Activated T-cell treated with anti-CD3 and anti-CD28 coated beads for 48 hours (primary cell): Measurements from ENCODE around the gene DCAF17.
"Not testable (repeated sequence)": the region's sequence is repeated elsewhere in the genome, so short reads cannot be mapped to it uniquely, and the experiment has no call there.

Experiments
- DNase-seq: peaks from one replicate; pipeline ENCODE4 v3.0.0-alpha.2; 2020; ENCODE audit warnings: low read depth

Gene DCAF17

DNA sequence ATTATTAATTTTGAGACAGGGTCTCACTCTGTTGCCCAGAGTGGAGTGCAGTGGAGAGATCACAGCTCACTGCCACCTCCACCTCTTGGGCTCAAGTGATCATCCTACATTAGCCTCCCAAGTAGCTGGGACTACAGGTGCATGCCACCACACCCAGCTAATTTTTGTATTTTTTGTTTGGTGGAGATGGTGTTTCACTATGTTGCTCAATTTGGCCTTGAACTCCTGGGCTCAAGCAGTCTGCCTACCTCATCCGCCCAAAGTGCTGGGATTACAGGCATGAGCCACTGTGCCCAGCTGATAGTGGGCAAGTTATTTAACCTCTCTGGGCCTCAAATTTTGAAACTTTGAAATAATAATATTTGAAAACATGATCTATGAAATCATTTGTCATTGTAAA, 26.5 kb downstream of the DCAF17 start:
- no peak for DNase-seq

DNA sequence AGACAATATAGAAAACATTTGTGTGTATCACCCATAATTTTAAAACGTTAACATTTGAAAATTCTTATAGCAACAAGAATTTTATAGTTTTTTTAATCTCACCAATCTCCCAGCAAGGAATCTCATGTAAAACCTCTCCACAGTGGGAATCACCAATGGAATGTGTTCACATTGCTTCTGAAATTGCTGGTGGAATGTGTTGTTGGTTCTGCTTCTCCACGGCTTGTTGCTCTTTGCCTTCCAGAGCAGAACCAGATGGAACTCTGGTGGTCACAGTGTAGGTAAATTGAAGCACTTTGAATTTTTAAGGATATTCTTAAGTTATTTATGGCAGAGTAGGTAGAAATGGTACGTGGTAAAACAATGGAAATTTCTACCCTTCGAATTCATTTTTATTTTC, 35.1 kb downstream of the DCAF17 start:
- no peak for DNase-seq

DNA sequence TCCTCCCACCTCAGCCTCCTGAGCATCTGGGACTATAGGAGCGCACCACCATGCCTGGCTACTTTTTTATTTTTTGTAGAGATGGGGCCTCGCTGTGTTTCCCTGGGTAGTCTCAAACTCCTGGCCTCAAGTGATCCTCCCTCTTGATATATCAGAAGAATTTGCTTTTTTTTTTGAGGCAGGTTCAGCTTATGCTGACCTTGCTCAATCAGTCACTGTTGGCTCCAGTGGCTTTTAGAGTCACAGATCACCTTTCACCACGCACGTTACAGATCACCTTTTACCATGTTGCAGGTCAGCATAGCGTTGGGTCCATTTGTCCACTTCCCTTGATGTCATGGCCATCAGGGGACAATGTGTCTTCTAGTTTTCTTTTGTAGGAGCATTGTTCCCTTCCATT, 36.1 kb downstream of the DCAF17 start:
- DNase-seq = no peak

DNA sequence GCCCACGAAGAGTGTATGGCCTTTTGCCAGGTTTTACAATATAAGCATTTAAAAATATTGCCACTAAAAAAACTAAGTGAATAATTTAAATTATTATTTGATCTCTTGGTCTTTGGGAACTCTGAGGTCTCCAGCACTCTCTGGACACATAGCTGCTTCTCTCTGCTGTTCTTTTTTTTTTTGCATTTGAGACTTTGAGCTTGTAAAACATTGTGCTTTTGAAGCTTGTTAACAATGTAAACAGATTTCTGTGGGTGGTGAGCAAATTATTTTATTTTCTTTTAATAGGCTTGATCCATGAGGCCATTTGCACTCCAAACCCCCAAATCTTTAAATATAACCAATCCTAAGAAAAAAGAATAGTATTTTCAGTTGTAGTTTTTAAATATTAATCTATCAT, 42.0 kb downstream of the DCAF17 start:
- no peak for DNase-seq

DNA sequence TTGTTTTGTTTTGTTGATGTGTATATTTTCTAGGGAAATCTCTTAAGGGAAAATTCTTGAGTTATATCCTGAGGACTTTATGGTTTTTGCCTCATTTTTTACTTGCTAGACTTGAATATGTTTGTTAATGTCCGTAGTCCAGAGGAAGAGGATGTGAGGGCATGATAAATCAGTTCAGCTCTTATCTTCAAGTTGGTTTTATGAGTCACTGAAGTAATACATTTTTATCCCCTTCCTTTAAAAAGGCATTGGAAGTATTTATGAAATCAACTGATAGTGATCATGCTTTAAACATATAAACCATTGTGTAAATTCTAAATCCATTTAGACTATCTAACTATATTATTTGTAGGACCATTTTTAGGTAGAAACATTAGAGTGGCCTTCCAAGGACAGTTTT, 44.3 kb downstream of the DCAF17 start:
- no peak for DNase-seq

DNA sequence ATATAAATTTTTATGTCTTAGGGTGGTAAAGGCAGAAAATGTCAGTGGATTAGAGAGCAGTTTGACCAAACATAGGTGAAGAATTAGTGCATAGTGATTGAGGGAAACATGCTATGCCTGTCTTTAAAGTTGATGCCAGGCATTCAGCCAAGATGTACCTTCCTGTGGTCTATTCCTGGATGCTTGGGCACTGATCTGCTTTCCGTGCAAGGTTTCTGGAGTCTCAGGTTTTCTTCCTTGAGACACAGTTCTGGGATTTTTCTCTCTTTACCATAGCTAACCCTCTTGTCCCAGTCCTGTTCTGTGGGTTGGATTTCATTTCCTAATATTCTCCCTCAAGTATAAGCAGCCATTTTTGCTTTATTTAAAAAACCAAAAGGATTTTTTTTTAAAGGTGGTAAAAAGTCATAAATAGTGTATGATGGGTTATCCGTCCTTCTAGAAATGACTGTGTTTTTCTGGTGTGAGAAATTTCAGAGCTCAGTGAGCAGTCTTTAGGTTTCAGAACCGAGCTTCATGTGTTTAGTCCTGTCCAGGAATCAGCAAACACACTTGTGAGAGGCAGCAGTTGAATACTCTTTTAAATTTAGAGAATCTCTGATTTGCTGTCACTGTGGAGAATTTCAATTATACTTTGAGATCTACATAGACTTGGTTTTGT, 45.3 kb downstream of the DCAF17 start:
- no peak for DNase-seq

DNA sequence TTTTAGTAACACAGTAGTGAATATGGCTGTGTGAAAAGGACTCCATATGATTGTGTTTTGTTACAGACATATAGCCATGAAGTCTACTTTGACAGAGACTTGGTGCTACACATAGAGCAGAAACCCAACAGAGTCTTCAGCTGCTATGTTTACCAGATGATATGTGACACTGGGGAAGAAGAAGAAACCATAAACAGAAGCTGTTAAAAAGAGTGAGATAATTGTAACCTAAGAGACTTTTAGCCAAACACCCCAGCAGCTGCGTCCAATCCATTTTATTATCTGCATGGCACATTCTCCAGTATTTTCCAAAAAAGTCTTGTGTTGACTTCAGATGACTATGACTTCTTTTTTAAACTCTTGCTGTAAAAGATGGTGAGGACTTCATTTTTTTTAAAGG, 46.9 kb downstream of the DCAF17 start:
- DNase-seq = no peak

DNA sequence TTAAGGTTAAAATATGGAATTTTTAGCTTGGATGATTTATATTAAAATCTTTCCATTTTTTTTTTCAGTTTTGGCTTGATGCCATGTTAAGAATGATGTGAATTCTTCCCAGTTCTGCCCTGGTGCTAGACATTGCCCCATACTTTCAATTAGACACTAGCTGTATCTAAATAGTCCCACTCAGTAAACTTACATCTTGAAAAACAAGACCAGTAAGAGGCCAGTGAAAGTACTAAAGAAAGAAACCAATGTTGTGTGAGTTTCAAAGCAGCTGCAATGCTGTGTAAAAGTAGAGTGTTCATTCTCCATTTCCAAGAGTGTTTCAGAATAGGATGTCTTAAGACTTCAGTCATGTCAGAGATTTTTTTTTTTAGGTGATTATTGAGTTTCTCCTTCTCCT, 48.3 kb downstream of the DCAF17 start:
- no peak for DNase-seq

DNA sequence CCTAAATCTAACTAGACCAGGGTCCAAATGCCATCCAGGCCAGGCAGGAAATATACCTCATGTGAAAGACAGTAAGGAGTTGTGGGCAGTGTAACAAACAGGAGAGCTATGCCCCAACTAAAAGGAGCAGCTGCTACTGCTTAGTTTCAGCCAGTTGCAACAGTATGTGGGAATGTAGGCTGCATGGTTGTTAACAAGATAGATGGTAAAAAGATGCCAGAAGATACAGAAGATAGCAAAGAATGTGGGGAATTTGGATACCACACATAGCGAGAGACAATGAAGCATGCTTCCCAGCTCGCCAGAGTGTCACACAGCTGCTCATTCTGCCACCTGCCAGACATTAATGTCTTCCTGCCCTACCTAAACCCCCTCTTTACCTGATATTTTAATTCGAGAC, 48.9 kb downstream of the DCAF17 start:
- no peak for DNase-seq

DNA sequence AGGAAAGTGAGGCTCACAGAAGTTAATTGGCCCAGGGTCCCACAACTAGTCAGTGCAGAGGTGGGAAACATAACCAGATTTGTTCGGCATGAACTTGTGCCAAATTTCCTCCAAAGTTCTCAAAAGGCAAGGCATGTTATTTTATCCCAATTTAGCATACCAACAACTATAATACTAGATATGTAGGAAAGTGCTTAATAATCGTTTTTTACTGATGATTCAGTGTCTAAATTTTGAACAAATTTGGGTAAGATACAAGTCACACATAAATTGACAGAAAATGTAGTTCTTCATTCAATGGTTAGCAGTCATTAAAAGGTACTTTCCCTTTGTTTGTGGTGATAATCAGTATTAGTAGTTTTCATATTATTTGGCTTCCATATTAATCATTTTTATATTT, 49.8 kb downstream of the DCAF17 start:
- no peak for DNase-seq

DNA sequence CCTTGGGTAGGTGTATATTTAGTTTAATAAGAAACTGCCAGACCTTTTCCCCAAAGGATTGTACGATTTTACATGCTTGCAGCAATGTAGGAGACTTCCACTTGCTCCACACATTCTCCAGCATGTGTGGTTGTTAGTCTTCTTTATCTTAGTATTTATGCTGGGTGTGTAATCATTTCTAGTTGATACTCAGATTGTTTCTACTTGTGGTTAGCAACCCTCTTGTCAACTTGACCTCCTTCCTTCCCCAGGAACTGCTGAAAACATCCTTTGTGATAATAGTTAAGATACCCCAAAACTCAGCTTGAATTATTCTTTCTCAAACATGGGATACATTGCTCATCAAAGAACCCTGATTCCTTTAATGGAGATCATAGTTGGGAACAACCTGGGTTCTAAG, 51.1 kb downstream of the DCAF17 start:
- no peak for DNase-seq

DNA sequence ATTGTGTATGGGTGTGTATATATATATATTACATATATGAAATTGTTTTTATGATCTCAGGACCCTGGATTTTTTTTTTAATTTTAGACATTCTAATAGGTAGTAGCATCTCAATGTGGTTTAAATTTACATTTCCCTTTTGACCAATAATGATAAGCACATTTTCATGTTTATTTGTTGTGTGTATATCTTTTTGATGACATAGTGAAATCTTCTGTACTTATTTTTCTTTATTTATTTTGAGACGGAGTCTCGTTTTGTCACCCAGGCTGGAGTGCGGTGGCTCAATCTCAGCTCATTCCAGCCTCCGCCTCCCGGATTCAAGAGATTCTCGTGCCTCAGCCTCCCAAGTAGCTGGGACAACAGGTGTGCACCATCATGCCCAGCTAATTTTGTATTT, 53.2 kb downstream of the DCAF17 start:
- DNase-seq = no peak

DNA sequence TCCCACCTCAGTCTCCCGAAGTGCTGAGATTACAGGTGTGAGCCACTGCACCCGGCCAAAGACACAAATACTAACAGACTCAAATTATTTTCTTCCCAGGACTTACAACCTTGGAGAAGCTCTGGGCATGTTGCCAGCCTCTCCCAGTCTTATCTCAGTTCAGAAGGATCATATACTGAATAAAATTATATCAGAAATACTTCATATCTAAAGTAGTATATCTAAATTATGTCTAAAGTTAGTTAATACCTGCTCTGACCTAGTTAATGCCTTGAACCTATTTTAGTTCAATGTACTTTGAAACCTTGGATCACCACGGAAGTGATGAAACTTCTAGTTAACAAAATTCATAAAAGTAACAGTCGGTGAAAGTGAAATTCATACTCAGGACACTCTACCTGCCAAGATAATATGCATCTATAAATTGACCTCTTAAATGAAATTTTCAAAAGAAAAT, 53.8 kb downstream of the DCAF17 start:
- DNase-seq = no peak

DNA sequence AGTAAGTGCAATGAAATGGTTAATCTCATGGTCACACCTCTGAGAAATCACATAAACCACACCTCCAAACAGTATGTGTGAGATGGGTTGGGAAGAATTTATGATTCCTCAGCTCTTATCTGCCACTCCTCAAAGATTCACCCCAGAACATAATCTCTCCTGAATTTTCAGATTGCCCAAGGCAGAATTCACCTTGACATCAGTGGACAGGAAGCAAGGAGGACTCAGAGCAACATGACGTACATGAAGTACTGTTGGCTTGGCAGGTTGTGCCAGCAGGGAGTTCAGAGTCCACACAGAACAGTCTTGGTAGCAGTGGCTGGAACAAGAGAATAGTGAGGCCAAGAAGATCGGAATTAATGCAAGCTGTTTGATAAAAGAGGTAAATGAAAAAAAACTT, 56.6 kb downstream of the DCAF17 start:
- DNase-seq = no peak

DNA sequence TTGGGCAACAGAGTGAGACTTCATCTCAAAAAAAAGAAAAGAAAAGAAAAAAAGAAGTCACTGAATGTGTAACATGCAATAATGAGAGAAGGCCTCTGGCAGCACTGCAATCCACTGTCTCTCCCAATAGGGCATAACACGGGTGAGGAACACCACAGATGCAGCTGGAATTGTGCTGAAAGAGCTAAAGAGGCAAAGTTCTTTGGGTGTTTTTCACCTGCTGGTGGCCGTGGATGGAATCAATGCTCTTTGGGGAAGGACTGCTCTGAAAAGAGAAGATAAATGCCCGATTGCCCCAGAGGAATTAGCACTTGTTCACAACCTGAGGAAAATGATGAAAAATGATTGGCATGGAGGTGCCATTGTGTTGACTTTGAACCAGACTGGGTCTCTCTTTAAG, 57.3 kb downstream of the DCAF17 start:
- DNase-seq = no peak

DNA sequence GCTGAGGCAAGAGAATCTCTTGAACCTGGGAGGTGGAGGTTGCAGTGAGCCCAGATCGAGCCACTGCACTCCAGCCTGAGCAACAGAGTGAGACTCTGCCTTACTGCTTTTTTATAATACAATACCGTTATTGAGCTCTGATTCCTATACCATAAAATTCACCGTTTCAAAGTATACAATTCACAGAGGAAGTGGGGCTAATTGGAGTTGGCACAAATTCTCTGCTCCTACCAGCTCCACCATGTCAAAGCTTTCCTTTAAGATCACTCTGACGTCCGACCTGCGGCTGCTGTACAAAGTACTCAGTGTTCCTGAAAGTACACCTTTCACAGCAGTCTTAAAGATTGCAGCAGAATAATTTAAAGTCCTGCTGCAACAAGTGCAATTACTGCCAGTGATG, 58.6 kb downstream of the DCAF17 start:
- no peak for DNase-seq

DNA sequence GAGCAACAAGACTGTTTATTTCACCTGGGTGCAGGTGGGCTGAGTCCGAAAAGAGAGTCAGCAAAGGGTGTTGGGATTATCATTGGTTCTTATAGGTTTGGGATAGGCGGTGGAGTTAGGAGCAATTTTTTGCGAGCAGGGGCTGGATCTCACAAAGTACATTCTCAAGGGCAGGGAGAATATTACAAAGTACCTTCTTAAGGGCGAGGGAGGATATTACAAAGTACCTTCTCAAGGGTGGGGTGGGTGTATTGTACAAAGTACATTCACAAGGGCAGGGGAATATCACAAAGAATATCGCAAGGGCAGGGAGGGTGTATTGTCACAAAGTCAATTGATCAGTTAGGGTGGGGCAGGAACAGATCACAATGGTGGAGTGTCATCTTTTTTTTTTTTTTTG, 63.6 kb downstream of the DCAF17 start:
- DNase-seq = not testable (repeated sequence)

DNA sequence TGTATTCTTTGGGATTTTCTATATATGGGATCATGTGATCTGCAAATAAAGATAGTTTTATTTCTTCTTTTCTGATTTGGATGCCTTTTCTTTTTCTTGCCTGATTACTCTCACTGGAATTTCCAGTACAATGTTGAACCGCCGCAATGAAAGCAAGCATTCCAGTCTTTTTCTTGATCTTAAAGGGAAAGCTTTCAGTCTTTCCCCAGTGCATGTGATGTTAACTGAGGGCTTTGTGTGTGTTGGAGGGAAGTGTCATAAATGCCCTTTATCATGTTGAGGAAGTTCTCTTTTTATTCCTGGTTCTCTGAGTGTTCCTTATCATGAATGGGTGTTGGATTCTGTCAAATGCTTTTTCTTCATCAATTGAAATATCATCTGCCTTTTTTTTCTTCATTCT, 71.3 kb downstream of the DCAF17 start:
- no peak for DNase-seq

DNA sequence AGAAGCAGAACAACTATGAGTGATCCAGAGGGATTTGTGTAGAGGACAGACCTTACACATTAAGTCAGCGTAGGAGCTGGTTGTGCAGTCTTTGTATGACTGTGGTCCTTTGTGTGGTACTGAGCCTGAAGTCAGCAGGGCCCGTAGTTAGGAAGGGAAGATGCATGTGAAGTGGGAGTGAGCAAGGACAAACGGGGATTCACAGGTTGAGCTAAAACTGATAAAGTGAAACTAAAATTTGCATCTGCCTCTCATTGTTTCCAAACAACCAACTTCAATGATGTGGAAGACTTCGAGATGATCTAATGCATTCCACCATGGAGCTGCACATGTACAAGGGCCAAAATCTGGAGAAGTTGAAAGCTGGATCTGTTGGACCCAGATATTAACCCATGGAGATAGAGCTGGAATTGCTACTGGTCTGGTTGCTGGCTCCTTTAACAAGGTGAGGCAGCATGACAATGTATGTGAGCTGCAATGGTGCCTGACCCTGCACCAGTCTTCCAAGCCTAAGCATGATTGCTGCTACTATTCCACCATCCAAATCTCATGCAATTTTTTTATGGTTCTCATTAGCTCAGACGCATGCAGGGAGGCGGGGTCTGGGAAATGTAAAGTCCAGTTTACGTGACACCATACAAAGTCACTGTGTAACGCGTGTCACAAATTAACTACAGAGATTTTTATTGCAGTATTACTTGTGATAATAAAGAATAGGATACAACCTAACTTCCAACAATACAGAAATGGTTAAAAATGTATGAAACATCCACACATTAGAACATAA, 76.1 kb downstream of the DCAF17 start:
- no peak for DNase-seq

DNA sequence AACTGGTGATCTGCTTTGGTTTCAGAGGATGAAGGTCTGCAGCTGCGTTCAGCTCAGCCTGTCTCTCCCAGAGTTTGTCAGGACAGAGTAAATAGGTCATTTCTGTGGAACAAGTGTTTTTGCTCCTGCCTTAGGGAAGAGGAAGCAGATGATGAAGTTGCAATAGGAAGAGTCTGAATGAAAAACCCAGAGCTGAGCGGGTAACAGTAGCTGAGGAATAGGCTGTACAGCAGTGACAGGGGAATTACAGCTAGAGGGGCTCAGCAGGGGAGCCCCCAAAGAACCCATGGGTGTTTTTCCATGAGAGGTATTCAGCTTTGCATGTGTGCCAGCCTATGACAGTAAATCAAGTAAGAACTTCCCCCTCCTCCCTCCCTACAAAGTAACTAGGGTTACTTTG, 78.0 kb downstream of the DCAF17 start:
- DNase-seq = no peak

DNA sequence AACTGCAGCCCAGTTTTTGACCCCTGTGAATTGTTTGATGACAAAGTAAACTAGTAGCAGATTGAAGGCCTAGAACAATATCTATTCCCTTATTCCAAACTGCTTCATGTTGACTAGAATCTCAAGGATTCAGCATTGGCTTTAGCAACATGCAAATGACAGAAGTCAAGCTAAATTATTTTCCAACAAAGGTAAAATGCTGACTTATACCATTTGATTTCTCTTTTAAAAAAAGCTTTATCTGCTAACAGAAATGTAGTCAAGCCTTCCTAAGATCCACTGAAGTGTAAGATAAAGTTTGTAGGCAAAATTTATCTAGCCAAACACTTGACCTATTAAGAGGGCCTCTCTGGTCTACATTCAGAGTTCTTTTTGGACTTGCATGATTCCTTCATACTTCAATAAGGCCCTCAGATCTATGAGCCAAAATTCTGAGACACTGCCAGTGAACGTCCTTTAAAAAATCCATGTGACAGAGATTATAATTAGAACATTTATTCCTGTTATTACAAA, 78.7 kb downstream of the DCAF17 start:
- DNase-seq = no peak

DNA sequence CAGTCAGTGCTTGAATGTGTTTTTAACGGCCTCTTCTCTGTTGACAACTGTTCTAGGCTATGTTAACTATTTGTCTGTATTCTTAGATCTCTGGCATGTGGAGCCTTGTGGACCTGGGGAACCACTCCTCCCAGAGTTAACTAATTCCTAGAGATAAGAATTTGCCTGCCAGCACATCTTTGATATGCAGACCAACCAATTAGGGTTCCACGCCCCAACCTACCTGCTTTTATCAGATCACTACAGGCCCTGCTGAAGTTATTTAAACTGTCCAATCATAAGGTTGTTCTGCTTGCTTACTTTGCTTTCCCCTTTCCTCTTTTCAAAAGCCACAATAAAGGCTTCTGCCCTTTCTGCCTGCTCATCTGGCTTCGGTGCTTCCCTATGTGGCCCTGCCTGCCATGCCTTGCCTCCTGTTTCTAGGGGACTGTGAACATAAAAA, 79.7 kb downstream of the DCAF17 start:
- no peak for DNase-seq

DNA sequence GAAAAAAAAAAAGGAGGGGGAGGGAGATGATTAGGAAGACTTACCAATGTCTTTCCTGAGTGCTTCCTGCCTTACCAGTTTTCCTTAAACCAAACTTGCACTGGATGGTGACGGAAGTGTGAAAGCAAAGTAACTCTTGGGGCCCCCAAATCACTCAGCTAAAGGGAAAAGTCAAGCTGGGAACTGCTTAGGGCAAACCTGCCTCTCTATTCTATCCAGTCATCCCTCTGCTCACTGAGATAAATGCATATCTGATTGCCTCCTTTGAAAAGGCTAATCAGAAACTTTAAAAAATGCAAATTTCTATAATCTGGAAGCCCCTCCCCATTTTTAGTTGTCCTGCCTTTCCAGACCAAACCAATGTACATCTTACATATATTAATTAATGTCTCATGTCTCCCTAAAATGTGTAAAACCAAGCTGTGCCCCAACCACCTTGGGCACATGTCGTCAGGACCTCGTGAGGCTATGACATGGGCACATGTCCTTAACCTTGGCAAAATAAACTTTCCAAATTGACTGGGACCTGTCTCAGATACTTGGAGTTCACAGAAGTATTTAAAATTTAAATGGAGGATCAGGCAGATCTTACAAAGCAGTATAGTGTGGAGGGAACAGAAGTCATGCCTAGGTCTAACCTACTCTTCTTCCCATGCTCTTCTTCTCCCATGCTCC, 81.0 kb downstream of the DCAF17 start:
- no peak for DNase-seq
